ENCODE measurements around the gene EPB41L2. TPM values are rescaled to one million over a fixed set of nuclear protein-coding genes. Genes with fewer than 3 reads are reported as not detected.
A peak's percentile ranks its signal among the peaks of the same experiment; 100 is the strongest.

The EPB41L2 gene
- total and polyA plus RNA-seq, 5 donors: 30.2 to 120 (median 105) TPM

GRCh38 chr6:130836055-130836640 lies 226.9 kb downstream of the EPB41L2 start:
- no peak overlapping the region for H3K4me3 ChIP-seq (ENCODE audit: low read length)
- ATAC-seq: no peak
- intact Hi-C loops (cut with DNase I): no loop called here
- H3K27me3 ChIP-seq (ENCODE audit: control insufficient read depth, insufficient read depth): no peaks in the 10 kb centered on the region
- no peak for DNase-seq
- WGBS: 71% methylated on average over 3 of the region's 3 CpGs
- H3K27ac ChIP-seq (ENCODE audit: low read length): no peak overlapping the region
- H3K9me3 ChIP-seq (ENCODE audit: control insufficient read depth, low read length): no peaks in the 10 kb centered on the region
- no peaks in the 10 kb centered on the region for H3K4me1 ChIP-seq (ENCODE audit: control insufficient read depth, insufficient read depth, low read length)

- no peak for ATAC-seq
- WGBS: 92% methylated on average over 5 of the region's 5 CpGs
Observed at GRCh38 chr6:130834482-130835251, 228.4 kb downstream of the EPB41L2 start.

GRCh38 chr6:130833569-130833968 lies 229.5 kb downstream of the EPB41L2 start:
- Histone ChIP-seq H3K4me3 (ENCODE audit: low read length) (no peak overlapping the region), H3K4me1 (ENCODE audit: control insufficient read depth, insufficient read depth, low read length) (no peaks in the 10 kb centered on the region), H3K27ac (ENCODE audit: low read length) (no peak overlapping the region), H3K27me3 (ENCODE audit: control insufficient read depth, insufficient read depth) (no peaks in the 10 kb centered on the region), H3K9me3 (ENCODE audit: control insufficient read depth, low read length) (no peaks in the 10 kb centered on the region)
- ATAC-seq (no peak), DNase-seq (no peak)
- intact Hi-C loops (cut with DNase I): no loop called here
- 43% methylated on average over 1 of the region's 1 CpG for WGBS

More at GRCh38 chr6:130834482-130835251, 228.4 kb downstream of the EPB41L2 start:
- no peak overlapping the region for H3K4me3 ChIP-seq (ENCODE audit: low read length)
- intact Hi-C loops (cut with DNase I): no loop called here
- DNase-seq: no peak
- H3K27me3 ChIP-seq (ENCODE audit: control insufficient read depth, insufficient read depth): no peaks in the 10 kb centered on the region
- no peaks in the 10 kb centered on the region for H3K9me3 ChIP-seq (ENCODE audit: control insufficient read depth, low read length)
- no peaks in the 10 kb centered on the region for H3K4me1 ChIP-seq (ENCODE audit: control insufficient read depth, insufficient read depth, low read length)
- H3K27ac ChIP-seq (ENCODE audit: low read length): no peak overlapping the region

GRCh38 chr6:130831607-130832006 lies 231.4 kb downstream of the EPB41L2 start:
- DNase-seq (no peak), ATAC-seq (no peak)
- no peak overlapping the region for H3K27ac ChIP-seq (ENCODE audit: low read length)
- 93% methylated on average over 5 of the region's 5 CpGs for WGBS
- H3K4me1 ChIP-seq (ENCODE audit: control insufficient read depth, insufficient read depth, low read length): no peaks in the 10 kb centered on the region
- no peaks in the 10 kb centered on the region for H3K27me3 ChIP-seq (ENCODE audit: control insufficient read depth, insufficient read depth)
- no peaks in the 10 kb centered on the region for H3K9me3 ChIP-seq (ENCODE audit: control insufficient read depth, low read length)
- H3K4me3 ChIP-seq (ENCODE audit: low read length): no peak overlapping the region
- intact Hi-C loops (cut with DNase I): no loop called here

GRCh38 chr6:130829333-130829910 lies 233.6 kb downstream of the EPB41L2 start:
- Histone ChIP-seq H3K4me1 (ENCODE audit: control insufficient read depth, insufficient read depth, low read length) (no peaks in the 10 kb centered on the region), H3K4me3 (ENCODE audit: low read length) (no peak overlapping the region), H3K27ac (ENCODE audit: low read length) (no peak overlapping the region), H3K9me3 (ENCODE audit: control insufficient read depth, low read length) (no peaks in the 10 kb centered on the region), H3K27me3 (ENCODE audit: control insufficient read depth, insufficient read depth) (no peaks in the 10 kb centered on the region)
- WGBS: 74% methylated on average over 4 of the region's 4 CpGs
- intact Hi-C loops (cut with DNase I): no loop called here
- ATAC-seq: no peak
- DNase-seq: no peak

GRCh38 chr6:130827247-130828149 lies 235.5 kb downstream of the EPB41L2 start, which contains the start of gene SMLR1:
TSS of gene SMLR1 (plus strand) at chr6:130827406. CDS start at chr6:130827414, 8 bp downstream.
- H3K9me3 ChIP-seq (ENCODE audit: control insufficient read depth, low read length): no peaks in the 10 kb centered on the region
- DNase-seq: no peak
- intact Hi-C loops (cut with DNase I): no loop called here
- H3K27ac ChIP-seq (ENCODE audit: low read length): no peak within 1 kb of the TSS
- H3K4me3 ChIP-seq (ENCODE audit: low read length): no peak within 1 kb of the TSS
- no peaks in the 10 kb centered on the region for H3K4me1 ChIP-seq (ENCODE audit: control insufficient read depth, insufficient read depth, low read length)
- WGBS: 73% methylated on average over 11 of the region's 11 CpGs
- H3K27me3 ChIP-seq (ENCODE audit: control insufficient read depth, insufficient read depth): no peaks in the 10 kb centered on the region
- ATAC-seq: no peak

- Histone ChIP-seq H3K4me1 (ENCODE audit: control insufficient read depth, insufficient read depth, low read length) (no peaks in the 10 kb centered on the region), H3K27me3 (ENCODE audit: control insufficient read depth, insufficient read depth) (no peaks in the 10 kb centered on the region), H3K27ac (ENCODE audit: low read length) (no peak overlapping the region), H3K4me3 (ENCODE audit: low read length) (no peak overlapping the region), H3K9me3 (ENCODE audit: control insufficient read depth, low read length) (no peaks in the 10 kb centered on the region)
- DNase-seq (peak in 1 of 3 donors; percentile 21), ATAC-seq (no peak)
- 91% methylated on average over 4 of the region's 4 CpGs for WGBS
- intact Hi-C loops (cut with DNase I): no loop called here
Observed at GRCh38 chr6:130826442-130827246, 236.4 kb downstream of the EPB41L2 start.

- Histone ChIP-seq H3K4me1 (ENCODE audit: control insufficient read depth, insufficient read depth, low read length) (no peaks in the 10 kb centered on the region), H3K27me3 (ENCODE audit: control insufficient read depth, insufficient read depth) (no peaks in the 10 kb centered on the region), H3K4me3 (ENCODE audit: low read length) (no peak overlapping the region), H3K27ac (ENCODE audit: low read length) (no peak overlapping the region), H3K9me3 (ENCODE audit: control insufficient read depth, low read length) (no peaks in the 10 kb centered on the region)
- intact Hi-C loops (cut with DNase I): no loop called here
- DNase-seq (no peak), ATAC-seq (no peak)
- 70% methylated on average over 3 of the region's 3 CpGs for WGBS
Observed at GRCh38 chr6:130825772-130826441, 237.1 kb downstream of the EPB41L2 start.

- 87% methylated on average over 5 of the region's 5 CpGs for WGBS
- no peak overlapping the region for H3K27ac ChIP-seq (ENCODE audit: low read length)
- H3K9me3 ChIP-seq (ENCODE audit: control insufficient read depth, low read length): no peaks in the 10 kb centered on the region
- intact Hi-C loops (cut with DNase I): no loop called here
- no peak for DNase-seq
- no peaks in the 10 kb centered on the region for H3K4me1 ChIP-seq (ENCODE audit: control insufficient read depth, insufficient read depth, low read length)
- H3K27me3 ChIP-seq (ENCODE audit: control insufficient read depth, insufficient read depth): no peaks in the 10 kb centered on the region
- H3K4me3 ChIP-seq (ENCODE audit: low read length): no peak overlapping the region
- no peak for ATAC-seq
Observed at GRCh38 chr6:130824978-130825694, 237.9 kb downstream of the EPB41L2 start.
